ENCODE data around the gene DPY19L1.
"Not testable (repeated sequence)": the region's sequence is repeated elsewhere in the genome, so short reads cannot be mapped to it uniquely, and the experiment has no call there.

DPY19L1 gene

GRCh38 chr7:34984140-34984539 is 53.1 kb downstream of the DPY19L1 start:
- not testable (repeated sequence) for DNase-seq

DNA sequence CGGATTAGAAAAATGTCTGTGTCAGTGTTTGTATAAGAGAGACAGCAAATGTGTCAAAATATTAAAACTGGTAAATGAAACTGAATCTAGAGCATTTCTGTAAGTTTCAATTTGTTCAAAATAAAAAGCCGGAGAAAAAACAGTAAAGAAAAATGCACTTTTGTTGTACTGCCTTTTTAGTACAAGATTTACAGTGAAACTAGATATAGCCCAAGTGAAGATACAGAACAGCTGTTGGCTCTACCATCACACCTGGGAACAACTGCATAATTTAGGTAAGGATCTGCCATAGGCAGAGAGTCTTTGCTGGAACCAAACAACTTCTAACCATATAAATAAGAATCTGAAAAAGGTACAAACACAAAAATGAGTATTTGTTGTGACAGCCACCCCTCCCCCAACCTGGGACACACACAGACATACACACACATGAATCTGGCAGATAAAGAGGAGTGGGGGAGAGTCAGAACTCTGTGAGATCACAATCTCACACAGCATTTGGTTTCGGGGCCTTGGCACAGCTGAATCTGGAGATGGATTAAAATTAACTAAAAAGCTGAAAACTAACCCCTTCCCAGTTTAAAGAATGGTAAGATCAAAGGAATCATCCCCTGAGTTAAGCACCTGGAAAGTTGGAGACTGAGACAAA is 54.8 kb downstream of the DPY19L1 start:
- no peak for DNase-seq

DNA sequence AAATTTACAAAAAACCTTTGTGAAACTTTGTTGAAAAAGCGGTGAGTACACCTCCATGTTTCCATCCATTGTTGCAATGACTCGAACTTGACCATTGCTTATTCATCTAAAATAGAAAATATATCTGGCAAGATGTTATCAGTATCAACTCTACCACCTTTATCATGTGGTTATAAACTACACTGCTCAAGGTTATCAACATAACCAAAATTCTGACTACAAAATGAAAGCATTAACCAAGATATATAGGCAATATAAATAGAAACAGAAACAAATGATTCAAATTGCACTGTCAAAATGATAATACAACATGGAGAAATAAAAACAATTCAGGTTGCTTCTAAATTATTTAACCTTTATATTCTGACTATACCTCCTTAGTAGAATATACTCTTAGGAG is 58.2 kb downstream of the DPY19L1 start:
- not testable (repeated sequence) for DNase-seq

DNA sequence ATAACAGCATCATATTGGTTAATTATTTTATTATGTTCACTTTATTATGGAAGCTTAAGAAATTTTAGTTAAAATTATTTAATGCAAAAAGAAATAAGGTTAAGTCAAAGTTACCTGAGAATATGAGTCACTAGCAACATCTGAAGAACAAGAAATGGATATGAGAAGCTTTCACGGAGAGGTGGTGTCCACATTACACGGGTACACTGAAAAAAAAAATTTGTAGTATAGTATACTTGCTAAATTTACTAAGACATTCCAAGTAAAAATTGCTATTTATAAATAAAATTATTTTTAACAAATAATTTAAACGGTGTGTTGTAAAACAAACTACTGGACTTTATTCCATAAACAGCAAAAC is 63.9 kb downstream of the DPY19L1 start:
- DNase-seq: no peak

DNA sequence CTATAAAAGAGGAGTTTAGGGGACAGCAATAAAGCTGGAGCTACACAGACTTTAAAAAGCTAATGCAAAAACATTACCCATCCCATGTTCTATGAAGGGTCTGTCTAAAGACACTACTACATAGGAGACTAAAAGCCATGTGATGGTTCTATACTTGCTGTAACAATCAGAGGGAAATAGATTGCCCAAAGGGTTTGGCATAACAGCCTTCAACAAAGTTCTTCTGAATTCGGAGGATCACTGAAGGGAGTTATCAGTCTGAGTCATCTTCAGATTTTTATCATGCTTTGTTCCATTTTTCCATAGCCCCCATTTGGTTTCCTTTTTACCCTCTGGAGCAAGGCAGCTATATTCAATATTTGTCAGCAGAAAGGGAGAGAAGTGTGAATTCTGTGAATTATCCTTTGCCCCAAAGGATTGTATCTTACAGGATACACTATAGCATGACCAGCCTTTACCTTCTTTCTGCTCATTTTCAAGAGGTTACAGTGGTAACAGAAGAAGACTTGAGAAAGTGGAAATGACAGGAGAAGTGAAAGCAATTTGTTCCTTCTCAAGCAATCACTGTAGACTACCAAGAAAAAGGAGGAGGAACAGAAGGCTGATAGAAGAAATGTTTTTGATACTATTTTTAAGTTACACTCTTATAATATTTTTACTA is 64.4 kb downstream of the DPY19L1 start:
- not testable (repeated sequence) for DNase-seq

DNA sequence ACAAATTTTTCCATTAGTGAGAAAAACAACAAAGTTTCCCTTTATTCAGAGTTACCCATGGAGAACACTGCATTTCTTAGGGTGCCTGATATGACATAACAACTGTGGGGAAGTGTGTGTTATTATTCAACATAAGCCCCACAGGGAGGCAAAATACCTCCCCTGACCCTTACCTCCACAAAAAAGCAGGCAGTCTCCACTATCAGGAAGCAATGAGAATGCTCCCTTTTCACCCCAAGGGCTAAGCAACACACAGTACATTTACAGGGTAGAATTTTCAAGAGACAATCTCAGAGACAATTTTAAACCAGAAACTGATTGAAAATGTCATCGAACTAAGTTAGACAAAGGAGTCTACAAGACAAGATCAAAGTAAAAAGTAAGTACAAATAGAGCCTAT is 69.5 kb downstream of the DPY19L1 start:
- not testable (repeated sequence) for DNase-seq

GRCh38 chr7:34966504-34966903 is 70.8 kb downstream of the DPY19L1 start:
- not testable (repeated sequence) for DNase-seq

DNA sequence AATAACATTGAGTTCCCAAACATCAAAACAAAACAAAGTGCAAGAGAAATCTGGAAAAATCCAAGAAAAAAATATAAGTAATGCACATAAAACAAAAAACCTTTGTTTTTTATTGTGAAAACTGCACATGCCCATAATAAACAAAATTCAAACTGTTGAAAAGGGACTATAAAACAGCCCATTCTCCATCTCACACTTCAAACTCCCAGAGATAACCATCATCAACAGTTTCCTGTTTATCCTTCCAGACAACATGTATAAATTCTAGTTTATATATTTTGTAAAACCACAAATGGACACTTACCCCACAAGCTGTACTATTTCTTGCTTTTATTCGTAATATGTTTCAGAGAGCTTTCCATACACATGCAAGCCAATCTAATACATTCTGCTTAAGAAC is 79.3 kb downstream of the DPY19L1 start:
- DNase-seq: no peak

DNA sequence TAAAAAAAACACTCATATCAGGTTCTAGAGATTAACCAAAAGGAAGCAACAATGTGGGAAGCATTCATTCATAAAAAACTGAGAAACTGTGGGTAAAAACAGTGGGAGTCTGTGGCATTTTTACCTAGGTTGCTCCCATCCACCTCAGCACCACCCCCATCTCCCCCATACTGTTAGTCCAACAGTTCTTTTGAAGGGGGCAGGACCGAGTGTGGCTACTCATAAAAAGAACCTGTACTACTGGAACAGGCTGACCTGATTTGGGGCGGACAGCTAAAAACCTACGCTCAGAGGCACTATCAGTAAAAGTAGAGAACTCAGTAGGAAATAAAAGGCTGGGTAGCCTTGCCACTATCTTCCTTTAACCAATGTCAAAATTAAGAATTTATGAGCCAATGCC is 84.5 kb downstream of the DPY19L1 start:
- no peak for DNase-seq

DNA sequence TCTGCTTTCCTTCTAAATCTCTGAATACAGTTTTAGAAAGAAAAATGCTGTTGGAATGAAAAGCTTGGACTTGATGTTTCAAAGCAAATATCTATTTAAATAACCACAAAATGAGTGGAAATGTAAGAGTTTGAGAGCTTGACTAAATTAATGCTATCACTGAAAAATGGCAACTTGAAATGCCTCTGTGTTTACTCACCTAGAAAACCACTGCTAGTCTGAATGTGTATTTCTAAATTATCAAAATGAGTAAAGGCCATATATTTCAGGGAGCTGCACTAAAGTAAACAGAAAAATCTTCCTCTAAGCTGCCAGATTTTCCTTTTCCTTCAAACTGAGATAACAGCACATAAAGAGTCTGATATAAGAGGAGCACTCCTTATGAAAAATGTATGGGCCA is 87.9 kb downstream of the DPY19L1 start:
- DNase-seq: no peak

DNA sequence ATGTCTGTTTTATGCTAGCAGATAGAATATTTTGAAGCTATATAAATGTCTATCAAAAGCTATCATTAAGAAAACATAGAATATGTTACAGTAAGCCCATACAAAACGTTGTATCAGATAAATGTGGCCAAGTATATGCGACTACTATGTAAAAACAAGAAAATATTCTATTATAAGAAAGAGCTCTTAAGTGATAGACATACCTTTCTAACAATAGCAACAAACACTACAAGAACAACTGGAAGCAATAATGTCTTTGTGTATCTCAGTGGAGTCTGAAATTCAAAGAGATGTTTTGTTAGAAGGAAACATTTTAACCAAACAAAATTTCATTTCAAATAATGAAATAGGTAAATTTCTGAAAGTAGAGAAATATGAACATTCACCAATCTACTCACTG is 89.9 kb downstream of the DPY19L1 start:
- not testable (repeated sequence) for DNase-seq

- DNase-seq: no peak
These were observed 90.8 kb downstream of the DPY19L1 start for GRCh38 chr7:34946486-34946885.

- DNase-seq: not testable (repeated sequence)
These were observed 91.3 kb downstream of the DPY19L1 start for GRCh38 chr7:34945894-34946477.

DNA sequence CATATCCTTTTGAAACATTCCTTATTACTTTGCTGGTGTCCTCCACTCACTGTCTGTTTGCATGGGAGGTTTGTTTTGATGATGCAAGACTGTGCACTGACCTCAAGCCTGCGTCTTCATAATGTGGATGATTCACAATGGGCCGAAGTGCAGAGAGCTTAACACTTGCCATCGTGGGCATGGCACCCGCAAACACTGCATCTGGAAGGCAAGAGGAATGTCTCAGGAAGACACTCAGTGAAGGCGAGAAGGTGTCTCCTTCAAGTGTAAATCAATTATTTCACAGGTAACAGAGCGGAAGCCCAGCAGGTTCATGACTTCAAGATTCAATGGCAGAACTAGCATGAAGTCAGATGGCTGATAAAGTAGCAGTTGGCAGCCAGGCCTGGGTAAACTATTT is 98.1 kb downstream of the DPY19L1 start:
- DNase-seq: no peak

GRCh38 chr7:34935735-34936165 is 101.5 kb downstream of the DPY19L1 start:
- DNase-seq: not testable (repeated sequence)

DNA sequence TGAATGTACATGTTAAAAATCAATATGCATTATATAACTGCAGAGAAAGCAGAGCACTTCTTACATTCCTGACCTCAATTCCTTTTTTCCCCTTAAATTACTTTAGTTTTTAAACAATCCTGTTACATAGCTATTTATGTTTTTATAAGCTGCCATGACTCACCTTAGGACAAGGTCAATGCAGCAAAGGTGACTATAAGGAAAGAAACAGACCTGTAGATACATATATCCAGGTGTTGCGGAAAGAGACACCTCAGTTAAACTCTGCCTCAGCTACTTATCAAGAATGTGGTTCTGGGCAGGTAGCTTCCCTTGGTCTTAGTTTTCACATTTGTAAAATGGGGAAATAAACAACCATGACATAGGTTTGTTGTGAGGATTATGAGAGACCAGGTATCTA is 105.5 kb downstream of the DPY19L1 start:
- no peak for DNase-seq

DNA sequence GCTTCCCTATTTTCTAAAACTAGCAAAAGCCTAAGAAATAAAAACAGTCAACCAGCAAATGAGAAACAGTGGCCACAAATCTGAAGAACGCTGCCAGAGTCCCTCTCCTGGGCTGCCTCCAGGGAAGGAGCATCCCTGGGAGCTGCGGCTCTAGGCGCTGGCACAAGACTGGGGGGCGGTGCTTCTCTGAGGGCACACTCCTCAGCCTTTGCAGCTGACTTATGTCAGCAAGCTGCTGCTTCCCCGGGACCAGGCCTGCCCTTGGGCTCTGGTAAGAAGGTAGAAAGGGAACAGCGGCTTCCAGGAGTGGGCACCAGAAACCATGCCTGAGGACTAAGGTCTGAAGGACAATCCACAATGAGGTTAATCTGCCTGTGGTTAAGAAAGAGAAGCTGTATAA is 107.5 kb downstream of the DPY19L1 start:
- DNase-seq: not testable (repeated sequence)

- DNase-seq: no peak
These were observed 108.7 kb downstream of the DPY19L1 start for GRCh38 chr7:34928560-34928959.

GRCh38 chr7:34928052-34928451 is 109.2 kb downstream of the DPY19L1 start:
- DNase-seq: peak in 1 of 2 donors; percentile 37

- DNase-seq: not testable (repeated sequence)
These were observed 116.8 kb downstream of the DPY19L1 start for GRCh38 chr7:34920470-34920869.

DNA sequence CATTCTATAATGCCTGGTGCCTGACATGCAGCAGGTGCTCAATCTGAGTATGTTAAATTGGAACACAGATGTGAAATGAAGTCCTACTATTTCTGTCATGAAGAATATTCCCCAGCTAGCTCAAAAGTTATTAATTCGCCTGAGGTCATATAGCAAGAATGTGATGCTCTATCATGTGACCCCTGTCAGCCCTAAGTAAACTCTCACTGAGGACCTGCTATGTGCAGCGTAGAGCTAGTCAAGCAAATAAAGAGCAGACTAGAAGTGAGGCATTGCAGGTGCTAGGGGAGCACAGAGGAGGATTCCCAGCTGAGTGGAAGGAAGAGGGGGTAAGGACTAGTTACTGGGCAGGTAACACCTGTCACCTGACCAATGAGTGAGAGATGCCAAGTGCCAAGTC is 118.2 kb downstream of the DPY19L1 start:
- DNase-seq: not testable (repeated sequence)

GRCh38 chr7:34918198-34918861 is 119.0 kb downstream of the DPY19L1 start:
- DNase-seq: not testable (repeated sequence)

DNA sequence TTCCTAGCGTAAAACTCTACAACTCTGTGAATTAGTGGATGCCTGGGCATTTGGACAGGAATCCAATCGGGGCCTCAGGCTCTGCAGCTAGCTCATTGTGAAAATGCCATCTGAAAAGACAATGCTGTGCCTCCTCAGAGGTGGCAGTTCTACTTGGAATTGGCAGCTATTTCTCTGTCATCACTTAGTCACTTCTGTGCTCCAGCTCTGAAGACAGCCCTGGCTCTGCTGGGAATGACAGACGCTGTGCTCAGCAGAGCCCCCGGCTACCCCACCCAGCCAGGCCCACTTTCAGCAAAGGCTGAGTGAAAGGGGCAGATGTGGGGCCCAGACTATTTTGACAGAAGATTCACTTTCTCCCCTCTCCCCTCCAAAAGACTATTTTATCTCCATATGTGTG is 119.8 kb downstream of the DPY19L1 start:
- not testable (repeated sequence) for DNase-seq

DNA sequence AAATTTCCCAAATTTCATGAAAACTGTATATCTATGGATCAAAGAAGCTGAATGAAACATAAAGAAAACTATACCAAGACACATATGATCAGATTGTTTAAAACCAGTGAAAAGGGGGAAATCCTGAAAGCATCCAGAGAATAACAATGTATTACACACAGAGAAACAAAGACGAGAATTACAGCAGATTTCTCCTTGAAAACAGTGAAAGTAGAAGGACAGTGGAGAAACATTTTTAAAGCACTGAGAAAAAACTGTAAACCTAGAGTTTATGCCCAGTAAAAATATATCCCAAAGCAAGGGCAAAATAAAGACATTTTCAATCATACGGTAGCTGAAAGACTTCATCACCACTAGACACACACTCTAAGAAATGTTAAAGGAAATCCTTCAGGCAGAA is 121.0 kb downstream of the DPY19L1 start:
- DNase-seq: no peak

All from CD4-positive, alpha-beta T cell treated with Interleukin-4 for 1 hour (primary cell).